Stimulated activated CD8-positive, alpha-beta memory T cell treated with anti-CD3 and anti-CD28 coated beads, Interleukin-4, amount 100 ng/mL, for 48 hours (primary cell): ENCODE results near the gene IWS1.
"Not testable (repeated sequence)": the region's sequence is repeated elsewhere in the genome, so short reads cannot be mapped to it uniquely, and the experiment has no call there.

Source experiments
- DNase-seq: peaks from one replicate; pipeline ENCODE4 v3.0.0-alpha.2; 2020

Gene IWS1

DNA sequence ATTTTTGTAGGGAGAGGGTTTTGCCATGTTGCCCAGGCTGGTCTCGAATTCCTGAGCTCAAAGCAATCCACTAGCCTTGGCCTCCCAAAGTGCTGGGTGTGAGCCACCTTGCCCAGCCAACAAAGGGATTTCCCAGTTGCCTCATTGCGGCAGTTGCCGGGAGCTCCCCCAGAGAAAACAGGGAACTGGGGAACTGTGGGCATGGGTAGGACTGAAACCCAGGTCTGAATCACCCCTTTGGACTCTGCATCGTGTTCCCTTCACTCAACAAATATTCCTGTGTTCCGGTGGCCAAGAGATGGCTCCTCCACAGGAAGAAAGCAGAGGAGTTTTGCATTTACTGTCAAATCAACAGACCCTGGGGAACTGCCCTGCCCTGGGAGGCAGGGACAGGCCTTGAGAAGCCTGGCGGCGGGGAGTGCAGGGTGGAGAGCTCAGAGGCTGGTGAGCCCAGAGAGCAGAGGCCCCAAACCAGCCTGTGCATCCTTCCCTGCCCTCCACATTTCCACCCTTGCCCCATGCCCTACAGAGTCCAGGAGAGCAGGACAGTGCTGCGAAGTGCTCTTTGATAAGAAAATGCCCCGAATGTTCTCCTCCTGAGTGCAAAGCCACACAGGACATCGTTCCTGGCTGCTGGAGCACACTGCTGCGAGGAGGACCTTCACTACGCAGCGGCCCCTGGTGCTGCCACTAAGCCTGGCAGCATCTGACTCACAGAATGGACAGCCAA lies 34.1 kb upstream of the IWS1 start:
- no peak for DNase-seq

DNA sequence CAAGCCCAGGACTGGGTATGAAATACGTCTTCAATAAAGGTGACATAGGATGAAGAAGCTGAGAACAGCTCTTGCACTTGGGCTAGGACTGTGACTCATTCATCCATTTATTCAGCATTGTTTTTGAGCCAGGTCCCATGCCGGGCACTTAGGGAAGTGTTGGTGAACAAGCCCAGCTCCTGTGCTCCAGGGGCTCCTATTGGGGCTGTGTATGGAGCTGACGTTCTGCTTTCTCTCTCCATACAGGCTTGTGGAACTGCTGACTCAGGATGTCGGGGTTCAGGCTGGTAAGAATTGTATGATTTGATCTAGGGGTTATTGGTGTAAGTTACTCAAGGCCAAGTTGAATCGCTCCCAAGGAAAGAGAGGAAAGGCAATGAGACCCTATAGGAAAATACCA lies 33.2 kb upstream of the IWS1 start:
- no peak for DNase-seq

DNA sequence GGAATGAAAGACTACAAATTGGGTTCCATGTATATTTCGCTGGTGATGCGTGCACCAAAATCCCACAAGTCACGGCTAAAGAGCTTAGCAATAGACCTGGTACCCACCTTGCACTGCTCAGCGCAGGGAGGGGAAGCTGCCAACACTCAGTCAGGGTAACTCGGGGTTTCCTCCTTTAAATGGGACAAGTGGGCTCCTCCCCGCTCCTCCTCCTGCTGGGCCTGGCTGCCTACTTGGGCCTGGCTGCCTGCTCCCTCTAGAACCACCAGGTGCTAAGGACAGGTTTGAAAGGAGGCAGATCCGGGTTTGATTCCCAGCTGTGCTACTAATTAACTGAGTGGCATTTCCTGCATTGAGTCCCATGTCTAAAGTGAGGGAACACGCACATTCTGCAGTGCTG lies 32.6 kb upstream of the IWS1 start:
- DNase-seq: no peak

DNA sequence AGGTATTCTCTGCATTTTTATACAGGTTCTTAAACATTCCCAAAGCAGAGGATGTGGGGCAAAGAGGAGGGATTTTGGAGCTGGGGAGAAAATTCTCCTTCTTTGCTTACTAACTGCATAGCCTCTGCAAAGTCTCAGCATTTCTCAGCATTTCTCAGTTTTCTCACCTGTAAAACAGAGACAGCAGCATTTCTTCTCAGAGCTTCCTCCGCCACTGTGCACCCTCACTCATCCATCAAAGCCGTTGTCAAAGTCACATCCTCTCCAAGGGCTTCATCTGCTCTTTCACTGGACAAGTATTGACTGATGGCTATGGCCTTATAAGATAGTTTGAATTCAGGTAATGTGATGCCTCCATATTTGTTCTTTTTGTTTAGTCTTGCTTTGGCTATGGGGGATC lies 26.6 kb upstream of the IWS1 start:
- no peak for DNase-seq

DNA sequence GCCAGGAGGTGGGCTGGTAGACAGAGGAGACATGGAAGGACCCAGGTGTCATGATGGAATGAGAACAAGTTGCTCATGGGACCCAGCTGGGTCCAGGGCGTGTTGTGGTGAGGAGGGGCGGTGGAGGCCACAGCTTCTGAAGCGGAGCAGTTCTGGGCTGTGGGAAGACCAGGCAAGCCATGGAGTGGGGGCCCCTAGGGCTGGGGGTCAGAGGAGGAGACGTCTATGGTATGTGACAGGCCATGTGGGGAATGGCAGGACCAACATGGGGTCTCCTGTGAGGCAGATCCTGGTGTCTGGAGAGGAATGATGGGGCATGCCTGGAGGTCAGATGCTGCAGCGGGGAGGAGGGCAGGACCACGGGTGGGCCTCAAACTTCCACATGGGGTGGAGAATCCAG lies 26.0 kb upstream of the IWS1 start:
- no peak for DNase-seq

DNA sequence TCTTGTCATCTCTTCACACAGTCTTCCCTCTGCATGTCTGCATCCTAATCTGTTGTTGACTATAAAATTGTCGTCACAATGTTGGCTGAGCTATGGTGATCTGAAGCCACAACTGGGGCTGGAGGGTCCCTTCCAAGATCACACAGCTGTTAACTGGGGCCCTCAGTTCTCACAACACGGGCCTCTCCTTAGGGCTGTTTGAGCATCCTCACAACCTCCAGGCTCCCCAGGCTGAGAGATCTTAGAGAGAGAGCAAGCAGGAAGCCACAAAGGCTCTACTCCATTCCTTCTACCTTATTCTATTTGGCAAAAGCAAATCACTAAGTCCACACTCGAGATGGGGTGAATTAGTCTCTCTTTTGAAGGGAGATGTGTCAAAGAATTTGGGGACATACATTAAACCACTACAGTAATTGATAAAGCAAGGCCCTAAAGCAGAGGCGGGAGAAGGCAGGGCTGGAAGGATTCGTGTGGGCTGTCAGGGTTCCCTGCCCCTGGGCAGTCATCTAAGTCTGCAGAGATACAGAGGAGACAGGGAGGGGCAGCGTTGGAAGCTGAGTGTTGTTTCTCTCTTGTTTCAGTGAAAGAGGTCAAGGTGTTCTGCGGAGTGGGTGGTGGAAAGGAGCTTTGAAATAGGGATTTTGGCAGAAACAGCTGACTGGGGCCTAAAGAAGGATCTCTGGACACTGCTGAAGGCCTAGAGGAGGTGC lies 25.1 kb upstream of the IWS1 start:
- no peak for DNase-seq

DNA sequence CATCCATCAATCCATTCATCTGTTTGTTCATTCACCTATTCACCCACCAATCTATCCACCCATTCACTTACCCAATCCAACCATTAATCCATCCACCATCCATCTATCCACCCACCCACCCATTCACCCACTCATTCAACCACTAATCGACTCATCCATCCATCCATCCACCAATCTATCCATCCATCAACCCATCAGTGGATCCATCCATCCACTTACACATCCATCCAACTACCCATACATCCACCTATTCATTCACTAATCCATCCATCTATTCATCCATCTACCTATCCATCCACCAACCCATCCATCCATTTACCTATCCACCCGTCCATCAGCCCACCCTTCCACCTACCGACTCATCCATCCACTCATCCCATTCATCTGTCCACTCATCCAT lies 20.5 kb upstream of the IWS1 start:
- no peak for DNase-seq

DNA sequence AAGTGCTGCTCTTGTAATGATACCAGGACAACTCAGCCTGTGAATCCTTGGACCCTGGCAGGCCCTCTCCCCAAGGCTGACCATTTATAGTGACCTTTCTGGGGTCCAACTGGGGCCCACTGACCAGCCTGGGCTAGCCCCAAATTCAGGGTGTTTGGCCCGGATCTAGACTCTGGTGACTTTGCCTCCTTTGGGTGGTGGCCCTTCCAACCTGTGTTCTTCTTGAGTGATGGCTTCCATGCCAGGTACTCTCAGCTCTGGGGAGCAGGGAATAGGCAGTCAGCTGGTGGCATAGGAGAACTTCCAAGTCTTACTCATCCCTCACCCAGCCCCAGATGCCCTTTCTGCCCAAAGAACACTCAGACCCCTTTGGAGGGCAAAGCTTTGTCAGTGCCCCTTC lies 19.5 kb upstream of the IWS1 start:
- DNase-seq: peak; percentile 4

DNA sequence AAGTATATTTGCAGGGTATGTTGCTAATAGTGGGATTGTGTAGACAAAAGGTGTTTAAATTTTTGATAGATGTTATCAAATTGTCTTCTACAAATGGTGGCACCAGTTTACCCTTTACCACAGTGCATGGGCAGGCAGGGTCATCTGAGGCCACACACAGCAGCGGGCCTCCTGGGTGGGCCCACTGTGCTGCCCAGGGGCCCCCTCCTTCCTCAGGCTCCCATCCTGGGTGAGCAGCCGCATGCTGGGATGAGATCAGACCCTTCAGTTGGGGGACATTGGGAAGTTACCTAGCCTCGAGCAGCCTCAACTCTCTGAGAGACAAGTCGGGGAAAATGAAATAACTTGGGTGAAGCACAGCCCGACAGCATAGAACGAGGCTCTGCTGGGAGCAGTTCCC lies 18.9 kb upstream of the IWS1 start:
- peak; percentile 5 for DNase-seq

DNA sequence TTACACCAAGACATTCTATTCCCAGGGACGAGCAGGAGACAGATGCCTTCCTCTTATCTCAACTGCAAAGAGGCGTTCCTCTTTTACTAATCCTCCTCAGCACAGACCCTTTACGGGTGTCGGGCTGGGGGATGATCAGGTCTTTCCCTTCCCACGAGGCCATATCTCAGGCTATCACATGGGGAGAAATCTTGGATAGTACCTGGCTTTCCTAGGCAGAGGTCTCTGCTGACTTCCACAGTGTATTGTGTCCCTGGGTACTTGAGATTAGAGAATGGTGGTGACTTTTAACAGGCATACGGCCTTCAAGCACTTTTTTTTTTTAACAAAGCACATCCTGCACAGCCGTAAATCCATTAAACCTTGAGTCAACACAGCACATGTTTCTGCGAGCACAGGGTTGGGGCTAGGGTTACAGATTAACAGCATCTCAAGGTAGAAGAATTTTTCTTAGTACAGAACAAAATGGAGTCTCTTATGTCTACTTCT lies 16.8 kb upstream of the IWS1 start:
- not testable (repeated sequence) for DNase-seq

DNA sequence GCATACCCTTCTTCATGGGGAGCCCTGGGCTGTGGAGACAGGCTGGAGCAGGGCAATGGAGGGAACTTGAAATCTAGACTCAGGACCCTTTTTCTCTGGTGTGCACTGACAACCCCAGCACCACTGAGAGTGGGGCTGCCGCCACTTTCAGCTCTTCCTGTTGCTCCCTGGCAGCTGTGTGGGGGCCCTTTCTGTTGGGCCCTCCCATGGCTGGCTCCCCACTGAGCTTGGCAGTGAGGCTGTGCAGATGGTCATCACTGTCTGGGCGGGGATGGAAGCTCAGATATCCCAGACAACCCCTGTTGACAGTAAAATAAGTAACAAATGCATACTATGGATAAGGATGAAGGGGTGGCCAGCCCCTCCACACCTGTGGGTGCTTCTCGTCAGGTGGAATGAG lies 15.9 kb upstream of the IWS1 start:
- DNase-seq: no peak

DNA sequence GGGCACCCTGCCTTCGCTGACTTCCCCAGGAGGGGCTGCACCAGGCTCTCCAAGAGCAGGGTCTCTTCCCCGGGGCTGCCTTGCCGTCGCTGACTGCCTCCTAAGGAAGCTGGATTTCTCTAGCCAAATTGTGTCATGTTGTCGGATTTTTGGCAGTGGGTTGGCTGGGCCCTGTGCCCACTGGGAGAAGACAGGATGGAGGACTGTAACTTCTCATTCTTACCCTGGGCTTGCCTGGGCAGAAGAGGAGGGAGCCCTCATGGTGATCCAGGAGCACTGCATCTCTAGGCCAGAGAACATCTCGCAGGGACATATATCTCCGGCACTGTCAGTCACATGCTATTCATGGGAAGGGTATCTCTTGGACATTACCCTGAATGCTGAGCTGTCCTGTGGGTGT lies 15.5 kb upstream of the IWS1 start:
- no peak for DNase-seq

DNA sequence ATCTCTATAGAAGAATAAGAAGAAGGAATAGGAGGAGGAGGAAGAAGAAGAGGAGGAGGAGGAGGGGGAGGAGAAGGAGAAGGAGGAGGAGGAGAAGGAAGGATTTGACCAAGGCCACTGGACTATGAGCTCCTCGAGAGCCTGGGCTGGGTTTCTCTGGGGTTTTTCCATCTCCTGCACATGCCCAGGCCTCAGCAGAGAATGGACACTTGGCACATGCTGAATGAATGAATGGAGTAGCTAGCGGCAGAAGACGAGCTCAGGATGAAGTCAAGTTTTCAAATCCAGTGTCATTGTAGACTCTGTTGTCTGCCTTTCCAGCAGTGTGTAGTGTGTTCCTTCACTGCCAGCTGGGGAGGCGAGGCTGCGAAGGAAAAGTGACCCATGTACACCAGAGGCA lies 11.4 kb upstream of the IWS1 start:
- no peak for DNase-seq

DNA sequence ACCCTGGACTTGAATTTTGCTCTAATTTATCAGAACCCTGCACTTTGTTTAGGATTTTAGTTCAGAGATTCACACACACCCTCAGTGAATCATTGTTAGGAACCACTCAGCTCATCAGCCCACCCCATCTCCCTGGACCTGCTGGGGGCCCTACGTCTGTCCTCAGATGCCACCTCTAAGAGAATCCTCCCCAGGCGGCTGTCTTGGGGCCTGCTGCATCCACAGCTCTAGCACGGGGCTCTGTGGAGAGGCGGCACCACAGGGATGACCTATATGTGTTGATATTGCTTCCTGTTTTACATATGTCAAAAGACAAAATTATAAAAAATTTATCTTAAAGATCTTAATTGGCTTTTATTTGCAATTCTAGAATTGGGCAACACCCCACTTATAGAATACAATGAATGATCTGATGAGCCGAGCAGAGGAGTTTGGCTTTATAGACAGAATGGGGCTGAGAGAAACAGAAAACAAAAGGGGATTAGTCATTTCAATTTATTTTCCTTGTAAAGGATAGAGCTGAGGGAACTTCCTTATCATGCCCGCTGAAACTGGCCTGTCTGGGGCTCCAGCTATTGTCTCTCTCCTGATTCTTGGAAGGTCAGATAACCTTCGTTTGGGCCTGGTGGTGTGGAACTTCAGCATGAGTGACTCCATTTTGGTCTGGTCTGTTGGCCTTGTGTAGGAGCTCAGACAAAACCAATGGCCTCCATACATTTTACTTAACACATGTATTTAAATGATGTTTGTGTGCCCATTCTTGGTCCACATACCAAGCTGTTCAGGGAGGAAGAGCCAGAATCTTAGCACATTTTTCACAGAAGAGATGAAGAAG lies 10.6 kb upstream of the IWS1 start:
- no peak for DNase-seq

DNA sequence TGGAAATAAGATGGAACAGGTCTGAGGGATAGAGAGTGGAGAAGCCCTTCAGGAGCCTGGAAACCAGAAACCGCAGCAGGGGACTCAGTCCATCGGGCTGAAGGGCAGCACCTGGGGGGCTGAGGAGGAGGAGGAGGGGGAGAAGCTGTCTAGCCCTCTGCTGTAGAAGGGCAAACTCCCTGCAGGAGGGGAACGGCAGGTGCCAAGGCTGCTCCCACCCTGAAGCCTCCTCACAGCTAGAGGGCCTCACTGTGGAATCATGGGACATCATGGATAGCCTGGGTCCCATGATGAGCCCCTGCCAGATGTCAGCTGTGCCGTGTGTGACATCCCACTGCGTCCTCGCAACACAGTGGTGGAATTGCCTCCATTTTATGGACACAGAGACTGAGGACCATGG lies 9.6 kb upstream of the IWS1 start:
- no peak for DNase-seq

DNA sequence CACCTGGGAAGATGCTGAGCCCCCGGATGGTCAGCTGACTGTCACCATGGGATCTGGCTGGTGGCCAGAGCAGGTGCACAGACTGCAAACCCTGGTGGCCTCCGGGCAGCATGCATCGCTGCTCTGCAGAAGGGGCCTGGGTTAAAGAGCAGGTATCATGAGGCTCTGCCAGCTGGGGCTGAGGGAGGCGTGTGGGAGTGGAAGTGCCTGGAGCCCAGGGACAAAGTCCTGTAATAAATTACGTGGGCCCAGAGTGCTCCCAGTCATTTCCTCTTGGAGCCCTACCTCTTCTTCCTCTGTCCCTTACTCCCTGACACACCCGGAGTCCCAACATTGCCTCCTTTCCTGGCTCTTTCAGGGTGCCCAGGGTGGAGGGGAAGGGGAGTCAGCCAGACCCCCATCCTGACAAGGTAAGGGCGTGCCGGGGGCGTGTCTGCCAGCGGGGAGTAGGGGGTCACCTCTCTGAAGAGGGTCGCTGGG lies 9.2 kb upstream of the IWS1 start, which contains the start of gene MYO7B:
TSS of gene MYO7B (plus strand) at position 262 of the 480 bp plus-strand sequence. CDS start 24,040 bp downstream, outside the sequence.
- no peak for DNase-seq

DNA sequence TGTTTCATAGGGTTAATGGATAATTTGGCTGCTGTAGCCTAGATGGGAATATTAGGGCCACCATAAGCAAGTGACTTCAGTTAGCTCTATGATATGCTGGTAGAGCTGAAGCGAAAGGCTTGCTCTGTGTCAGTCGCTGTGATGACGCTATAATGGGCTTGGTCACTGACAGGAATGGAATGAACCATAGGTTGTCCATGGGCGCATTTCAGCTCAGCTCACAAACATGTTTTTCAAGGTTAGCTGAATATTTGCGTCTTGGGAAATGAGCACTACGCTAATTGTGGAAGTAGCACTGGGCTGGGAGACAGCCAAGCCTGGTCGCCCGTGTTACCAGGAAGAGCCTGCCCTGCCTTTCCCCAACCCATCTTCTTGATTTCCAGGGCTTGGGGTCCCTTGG lies 6.0 kb upstream of the IWS1 start:
- DNase-seq: no peak

DNA sequence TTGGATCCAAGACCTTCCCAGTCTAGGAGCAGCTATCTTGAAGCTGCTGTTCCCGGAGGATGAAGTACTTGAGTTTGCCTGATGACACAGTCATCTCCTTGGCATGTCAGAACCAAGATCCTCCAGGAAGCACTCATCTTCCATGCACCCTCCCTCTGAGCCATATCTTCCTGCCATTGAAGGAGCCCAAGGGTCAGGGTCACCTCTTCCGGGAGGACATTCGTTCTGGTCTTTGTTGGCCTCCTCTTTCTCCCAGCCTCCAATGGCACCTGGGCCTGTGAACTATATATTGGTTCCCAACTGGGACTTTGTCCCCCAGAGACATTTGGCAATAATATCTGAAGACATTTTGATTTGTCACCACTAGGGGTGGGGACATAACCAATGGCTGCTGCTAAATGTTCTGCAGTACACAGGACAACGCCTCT lies 4.9 kb upstream of the IWS1 start:
- no peak for DNase-seq

DNA sequence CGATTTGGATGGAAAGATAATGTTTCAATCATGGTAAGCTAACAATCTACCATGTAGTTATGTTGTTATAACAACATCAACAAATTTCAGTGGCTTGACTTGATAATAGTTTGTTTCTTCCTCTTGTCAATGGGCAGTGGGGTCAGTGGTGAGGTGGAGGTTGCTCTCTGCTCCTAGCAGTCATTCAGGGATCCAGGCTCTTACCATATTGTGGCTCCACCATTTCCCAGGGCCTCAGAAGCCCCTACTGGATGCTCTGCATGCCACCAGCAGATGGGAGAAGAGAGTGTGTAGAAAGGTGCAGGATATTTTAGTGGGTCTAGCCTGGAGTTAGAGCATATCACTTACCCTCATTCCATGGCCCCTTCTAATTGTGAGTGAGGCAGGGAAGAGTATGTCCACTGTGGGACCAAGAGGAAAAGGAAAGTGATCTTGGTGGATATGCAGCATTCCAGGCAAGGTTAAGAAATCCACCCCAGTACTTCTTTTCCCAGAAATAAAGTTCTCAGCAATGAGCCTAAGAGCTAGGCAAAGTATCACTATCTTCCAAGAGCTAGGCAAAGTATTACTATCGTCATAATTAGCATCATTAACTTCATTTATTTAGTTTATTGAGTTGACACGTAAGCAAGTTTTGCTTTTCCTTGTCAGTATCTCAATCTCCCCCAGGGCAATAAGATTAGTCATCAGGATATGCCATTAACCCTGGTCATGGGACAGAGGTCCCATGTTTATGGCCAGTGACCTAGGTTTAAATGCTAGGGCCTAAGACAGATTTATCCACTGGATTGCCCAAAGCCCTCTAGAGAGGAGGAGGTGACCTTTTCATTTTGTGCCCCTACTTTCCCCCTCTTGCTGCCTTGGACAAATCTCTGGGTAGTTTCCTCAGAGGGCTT lies 4.2 kb upstream of the IWS1 start:
- no peak for DNase-seq

DNA sequence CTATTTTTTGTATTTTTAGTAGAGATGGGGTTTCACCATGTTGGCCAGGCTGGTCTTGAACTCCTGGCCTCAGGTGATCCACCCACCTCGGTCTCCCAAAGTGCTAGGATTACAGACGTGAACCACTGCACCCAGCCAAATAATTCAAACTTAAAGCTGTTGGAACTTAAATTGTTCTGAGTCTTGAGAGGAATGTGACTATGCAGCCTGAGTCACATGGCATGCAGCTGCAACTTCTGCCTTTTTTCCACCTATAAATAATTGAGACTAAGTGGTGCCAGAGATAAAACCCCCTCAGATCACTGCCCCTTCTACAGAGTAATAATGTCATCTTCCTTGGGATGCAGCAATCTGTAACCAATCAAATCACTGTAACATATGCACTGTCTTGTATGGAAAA lies 3.1 kb upstream of the IWS1 start:
- not testable (repeated sequence) for DNase-seq

DNA sequence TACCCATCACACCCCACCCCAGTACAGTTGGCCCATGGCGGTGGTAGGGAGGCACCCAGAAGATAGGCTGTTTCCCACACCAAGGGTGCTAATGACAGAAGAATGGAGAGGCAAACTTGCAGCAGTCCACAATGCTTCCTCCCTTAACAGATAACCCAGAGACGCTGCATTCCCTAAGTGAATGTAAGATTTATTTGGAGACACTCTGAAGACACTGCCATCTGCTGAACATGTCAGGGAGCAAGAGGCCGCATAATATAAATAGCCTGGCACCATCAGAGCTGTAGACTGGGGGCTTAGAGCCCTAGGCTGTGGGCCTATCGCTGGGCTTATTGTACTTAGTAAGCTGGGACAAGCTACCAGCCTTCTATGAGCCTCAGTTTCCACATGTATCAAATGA lies 2.2 kb upstream of the IWS1 start:
- DNase-seq: no peak
